ENCODE measurements around the gene PLD1. TPM values are rescaled to one million over a fixed set of nuclear protein-coding genes. Genes with fewer than 3 reads are reported as not detected.

Gene PLD1
- total and polyA plus RNA-seq, 2 of the 8 experiments (the other 6 are each of a cell fraction or from before 2014, with no cell fraction given) = 1.2 to 2.6 TPM

- TF ChIP-seq, protein P1, sequence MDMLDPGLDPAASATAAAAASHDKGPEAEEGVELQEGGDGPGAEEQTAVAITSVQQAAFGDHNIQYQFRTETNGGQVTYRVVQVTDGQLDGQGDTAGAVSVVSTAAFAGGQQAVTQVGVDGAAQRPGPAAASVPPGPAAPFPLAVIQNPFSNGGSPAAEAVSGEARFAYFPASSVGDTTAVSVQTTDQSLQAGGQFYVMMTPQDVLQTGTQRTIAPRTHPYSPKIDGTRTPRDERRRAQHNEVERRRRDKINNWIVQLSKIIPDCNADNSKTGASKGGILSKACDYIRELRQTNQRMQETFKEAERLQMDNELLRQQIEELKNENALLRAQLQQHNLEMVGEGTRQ (IDR thresholded peaks at IDR 0.05; ENCODE audit: low read length) = no peak
- TF ChIP-seq TAF7 (optimal IDR thresholded peaks at IDR 0.05; ENCODE audit: borderline replicate concordance, low read depth, low read length) (no peak), RAD21 (IDR thresholded peaks at IDR 0.05 in 1 of 2, conservative IDR thresholded peaks at IDR 0.05 in 1 of 2; ENCODE audit: low read depth in 2 of 2, low read length in 2 of 2) (no peak), TAF1 (IDR thresholded peaks at IDR 0.05; ENCODE audit: low read depth, low read length) (no peak)
Observed at GRCh38 chr3:171839270-171839669, 29.0 kb upstream of the PLD1 start (continued).

Data from H1 (cell line).